Stomach (tissue), 9 donors: ENCODE data around the gene CTAGE1. TPM values are rescaled to one million over a fixed set of nuclear protein-coding genes. Genes with fewer than 3 reads are reported as not detected.

ENCODE experiments used
- DNase-seq, 2 donors: peaks; one replicate each; pipeline versions ENCODE4 v3.0.0 to v3.0.0-alpha.2; 2013 to 2019
- H3K27ac ChIP-seq, 5 donors: fragments of 200-600 bp in 4 of 5; sonication (generic) in 4 of 5; one replicate each; pipeline ENCODE4 v1.5.1; 2013 to 2019; ENCODE audit warnings: mild to moderate bottlenecking in 1 of 5, moderate library complexity in 1 of 5
- H3K27me3 ChIP-seq, 3 donors: fragments of 200-600 bp; sonication (generic); one replicate each; pipeline ENCODE4 v1.5.1; 2017 to 2019; ENCODE audit warnings: mixed run types in 1 of 3
- H3K36me3 ChIP-seq, 4 donors: fragments of 200-600 bp; sonication (generic); 1 replicate in 3 of 4; 2 replicates in 1 of 4; pipeline ENCODE4 v1.5.1; 2016 to 2019
- H3K4me1 ChIP-seq, 4 donors: fragments of 200-600 bp; sonication (generic); one replicate each; pipeline ENCODE4 v1.5.1; 2016 to 2019
- H3K4me3 ChIP-seq, 4 donors: fragments of 200-600 bp; sonication (generic) in 3 of 4; one replicate each; pipeline ENCODE4 v1.5.1; 2016 to 2019; ENCODE audit warnings: mild to moderate bottlenecking in 1 of 4
- H3K9me3 ChIP-seq, 4 donors: fragments of 200-600 bp; sonication (generic); one replicate each; pipeline ENCODE4 v1.5.1; 2016 to 2019
- CTCF ChIP-seq, 7 experiments: fragments of 450-650 bp in 4 of 7; fragments of 200-600 bp in 3 of 7; sonication (generic) in 3 of 7; IDR thresholded peaks; one replicate each; pipeline ENCODE4 v1.5.1; 2016 to 2019; ENCODE audit warnings: antibody characterized with exemption in 7 of 7, control low read depth in 2 of 7, mild to moderate bottlenecking in 1 of 7
- EP300 ChIP-seq: sonication (generic); formaldehyde crosslinking; IDR thresholded peaks from one replicate; pipeline ENCODE4 v1.6.1; 2017; ENCODE audit warnings: antibody characterized with exemption
- POLR2A ChIP-seq, 4 donors: fragments of 450-650 bp; IDR thresholded peaks; one replicate each; pipeline ENCODE4 v1.6.1; 2016; ENCODE audit warnings: antibody characterized with exemption in 4 of 4, control low read depth in 2 of 4, mild to moderate bottlenecking in 1 of 4, moderate library complexity in 1 of 4
- POLR2AphosphoS5 ChIP-seq, 3 donors: sonication (generic); formaldehyde crosslinking; IDR thresholded peaks; one replicate each; pipeline ENCODE4 v1.6.1; 2016; ENCODE audit warnings: antibody characterized with exemption in 3 of 3
- WGBS, 5 donors: extraction: QIAGEN DNeasy Blood & Tissue Kit in 3 of 5; methylation state at CpG; one replicate each; pipeline versions ENCODE4 v1.1.5 to v1.1.7; 2013 to 2018; 5-methylcytosine and 5-hydroxymethylcytosine counted together
- intact Hi-C: fragments of 100-400 bp; cut with DNase I; formaldehyde crosslinking; loops from one replicate; pipeline ENCODE4 v1.15.1; 2023; ENCODE audit warnings: low total_unique reads
- polyA plus RNA-seq, 3 donors: library from polyadenylated mRNA; stranded (reverse); fragments of 200-250 nt; gene quantifications; one replicate each; pipeline ENCODE4 v1.2.3, GENCODE V29; 2013
- total RNA-seq, 5 donors: library from RNA; depleted of rRNA; stranded (reverse); fragments of >200 nt; gene quantifications; one replicate each; pipeline versions ENCODE4 v1.1.0 to v1.2.3, GENCODE V29; 2014 to 2016
- donor health status: healthy with polysubstance abuse.
- donor health status: Bipolar disorder and iron deficiency.
- donor health status: healthy.

Gene CTAGE1
- total and polyA plus RNA-seq, 8 donors: not detected

GRCh38 chr18:22387364-22387763 is 30.4 kb downstream of the CTAGE1 start:
- H3K27ac ChIP-seq: no peak overlapping the region
- no peak overlapping the region for H3K4me3 ChIP-seq
- TF ChIP-seq POLR2AphosphoS5 (IDR thresholded peaks at IDR 0.05): no peak
- TF ChIP-seq POLR2A (IDR thresholded peaks at IDR 0.05): no peak
- no peak for TF ChIP-seq CTCF (IDR thresholded peaks at IDR 0.05)
- TF ChIP-seq EP300: no peak
- no peaks in the 10 kb centered on the region for H3K27me3 ChIP-seq
- DNase-seq: peak in 1 of 2 donors; percentile 34
- H3K36me3 ChIP-seq: no peaks in the 10 kb centered on the region
- no peaks in the 10 kb centered on the region for H3K9me3 ChIP-seq
- no peaks in the 10 kb centered on the region for H3K4me1 ChIP-seq
- intact Hi-C loops: no loop called here
- WGBS, 5 donors: 64 to 77% (median 72%) methylated on average over 5 of the region's 5 CpGs

GRCh38 chr18:22385718-22386117 is 32.0 kb downstream of the CTAGE1 start:
- 41 to 67% (median 55%) methylated on average over 4 of the region's 4 CpGs for WGBS, 5 donors
- intact Hi-C loops: no loop called here
- Histone ChIP-seq H3K36me3 (no peaks in the 10 kb centered on the region), H3K27me3 (no peaks in the 10 kb centered on the region), H3K9me3 (no peaks in the 10 kb centered on the region), H3K4me1 (no peaks in the 10 kb centered on the region), H3K27ac (no peak overlapping the region), H3K4me3 (no peak overlapping the region)
- DNase-seq: peak in 1 of 2 donors; percentile 9
- TF ChIP-seq CTCF (IDR thresholded peaks at IDR 0.05): no peak

GRCh38 chr18:22378672-22379282 is 38.9 kb downstream of the CTAGE1 start:
- H3K36me3 ChIP-seq: no peaks in the 10 kb centered on the region
- 34 to 50% (median 43%) methylated on average over 2 of the region's 2 CpGs for WGBS, 5 donors
- H3K4me1 ChIP-seq: no peaks in the 10 kb centered on the region
- DNase-seq: peak; percentile 60 to 72
- no peaks in the 10 kb centered on the region for H3K9me3 ChIP-seq
- TF ChIP-seq EP300 (no peak), CTCF (IDR thresholded peaks at IDR 0.05) (peak in 3 of 7 experiments; percentile 18 to 38 (median 26)), POLR2A (IDR thresholded peaks at IDR 0.05) (no peak)
- H3K27me3 ChIP-seq: no peaks in the 10 kb centered on the region
- no peak overlapping the region for H3K27ac ChIP-seq
- intact Hi-C loops: no loop called here
- H3K4me3 ChIP-seq: no peak overlapping the region

GRCh38 chr18:22377769-22378168 is 39.9 kb downstream of the CTAGE1 start:
- Histone ChIP-seq H3K4me3 (no peak overlapping the region), H3K4me1 (no peaks in the 10 kb centered on the region), H3K9me3 (no peaks in the 10 kb centered on the region), H3K36me3 (no peaks in the 10 kb centered on the region), H3K27me3 (no peaks in the 10 kb centered on the region), H3K27ac (no peak overlapping the region)
- DNase-seq: no peak
- intact Hi-C loops: no loop called here
- WGBS, 5 donors: 92 to 98% (median 97%) methylated on average over 1 of the region's 1 CpG
- no peak for TF ChIP-seq POLR2AphosphoS5 (IDR thresholded peaks at IDR 0.05)

GRCh38 chr18:22370414-22370813 is 47.3 kb downstream of the CTAGE1 start:
- no peak for DNase-seq
- no peak overlapping the region for H3K27ac ChIP-seq
- WGBS, 5 donors: 93 to 94% (median 94%) methylated on average over 4 of the region's 4 CpGs
- no peaks in the 10 kb centered on the region for H3K9me3 ChIP-seq
- no peaks in the 10 kb centered on the region for H3K36me3 ChIP-seq
- H3K4me1 ChIP-seq: no peaks in the 10 kb centered on the region
- H3K4me3 ChIP-seq: no peak overlapping the region
- TF ChIP-seq CTCF (IDR thresholded peaks at IDR 0.05) (no peak), EP300 (no peak), POLR2A (IDR thresholded peaks at IDR 0.05) (no peak), POLR2AphosphoS5 (IDR thresholded peaks at IDR 0.05) (no peak)
- intact Hi-C loops: no loop called here
- no peaks in the 10 kb centered on the region for H3K27me3 ChIP-seq
